HEK293 (cell line): ENCODE data around the gene C22orf42.
"Not testable (repeated sequence)": the region's sequence is repeated elsewhere in the genome, so short reads cannot be mapped to it uniquely, and the experiment has no call there.

ENCODE experiments used
- CTCF ChIA-PET: fragments of 350-600 bp; formaldehyde crosslinking; extraction: SDS; loops from one replicate; lab custom pipeline; 2021; ENCODE audit warnings: antibody characterized with exemption; lab: Yijun Ruan, JAX
- POLR2A ChIA-PET: fragments of 300-600 bp; formaldehyde crosslinking; extraction: SDS; loops from one replicate; lab custom pipeline; 2020; ENCODE audit warnings: antibody characterized with exemption, inconsistent platforms; lab: Yijun Ruan, JAX
- H3K27ac ChIP-seq: fragments of 200-500 bp; sonication (Bioruptor generic); 2 replicates; pipeline ENCODE4 v1.5.1; 2014; ENCODE audit warnings: low read depth, low read length, control low read depth, inconsistent platforms; ENCODE audit errors: extremely low read depth
- H3K36me3 ChIP-seq, 2 experiments: fragments of 200-500 bp in 1 of 2; sonication (Bioruptor generic) in 1 of 2; 1 replicate in 1 of 2; 2 replicates in 1 of 2; pipeline ENCODE4 v1.5.1; 2014 to 2017; ENCODE audit warnings: inconsistent platforms in 2 of 2, low read length in 2 of 2; ENCODE audit not compliant: control insufficient read depth in 2 of 2, insufficient read depth in 1 of 2
- H3K4me1 ChIP-seq: fragments of 200-500 bp; sonication (Bioruptor generic); 2 replicates; pipeline ENCODE4 v1.5.1; 2014; ENCODE audit warnings: mild to moderate bottlenecking, low read length, inconsistent platforms; ENCODE audit not compliant: control insufficient read depth, insufficient read depth
- H3K4me3 ChIP-seq: 2 replicates; pipeline ENCODE4 v1.5.1; 2011; ENCODE audit warnings: low read depth, mild to moderate bottlenecking, control low read depth, low read length, moderate library complexity
- H3K9me3 ChIP-seq: fragments of 200-500 bp; sonication (Bioruptor generic); 2 replicates; pipeline ENCODE4 v1.5.1; 2014; ENCODE audit warnings: low read depth, low read length, inconsistent platforms; ENCODE audit not compliant: control insufficient read depth, insufficient read depth
- KLF7 ChIP-seq: fragments of 450-650 bp; formaldehyde crosslinking; IDR thresholded peaks from 2 replicates; pipeline ENCODE4 v1.5.1; 2016; ENCODE audit warnings: missing biosample characterization, missing genetic modification characterization, borderline replicate concordance
- ZNF10 ChIP-seq: fragments of 450-650 bp; formaldehyde crosslinking; IDR thresholded peaks from 2 replicates; pipeline ENCODE4 v1.5.1; 2017; ENCODE audit warnings: missing biosample characterization, missing genetic modification characterization
- ZNF157 ChIP-seq: fragments of 450-650 bp; formaldehyde crosslinking; IDR thresholded peaks from 2 replicates; pipeline ENCODE4 v1.5.1; 2016; ENCODE audit warnings: missing biosample characterization, missing genetic modification characterization
- ZNF16 ChIP-seq: fragments of 450-650 bp; formaldehyde crosslinking; IDR thresholded peaks from 2 replicates; pipeline ENCODE4 v1.5.1; 2016; ENCODE audit warnings: low read depth, missing biosample characterization, missing genetic modification characterization
- ZNF184 ChIP-seq: fragments of 450-650 bp; IDR thresholded peaks from 2 replicates; pipeline ENCODE4 v1.5.1; 2018; ENCODE audit warnings: missing biosample characterization, mild to moderate bottlenecking, missing genetic modification characterization
- ZNF335 ChIP-seq: fragments of 450-650 bp; formaldehyde crosslinking; conservative IDR thresholded peaks from 2 replicates; pipeline ENCODE4 v1.5.1; 2016; ENCODE audit warnings: missing biosample characterization, missing genetic modification characterization
- ZNF433 ChIP-seq: fragments of 450-650 bp; formaldehyde crosslinking; IDR thresholded peaks from 2 replicates; pipeline ENCODE4 v1.5.1; 2016; ENCODE audit warnings: missing biosample characterization, missing genetic modification characterization, low read depth
- ZNF654 ChIP-seq: fragments of 450-650 bp; formaldehyde crosslinking; IDR thresholded peaks from 2 replicates; pipeline ENCODE4 v1.5.1; 2016; ENCODE audit warnings: low read depth, missing biosample characterization, missing genetic modification characterization
- ZNF704 ChIP-seq: fragments of 450-650 bp; formaldehyde crosslinking; IDR thresholded peaks from 2 replicates; pipeline ENCODE4 v1.5.1; 2016; ENCODE audit warnings: missing biosample characterization, missing genetic modification characterization

The C22orf42 gene

GRCh38 chr22:32142600-32142999, 16.5 kb downstream of the C22orf42 start (continued):
- no peak for TF ChIP-seq ZNF704 (tag by site-specific recombination)

GRCh38 chr22:32140688-32141087, 18.4 kb downstream of the C22orf42 start:
- H3K4me3 ChIP-seq, H3K27ac ChIP-seq, H3K9me3 ChIP-seq, POLR2A ChIA-PET, H3K36me3 ChIP-seq, H3K4me1 ChIP-seq: not testable (repeated sequence)
- TF ChIP-seq ZNF654 (tag by site-specific recombination), result peak; percentile 40
- CTCF ChIA-PET, result interaction anchor here (0.6 to 2.2 kb wide), 10 partner anchors 10 to 535 kb away, joined by 3 to 14 read pairs (median 5); partner anchors contain the start of gene C22orf42

- H3K36me3 ChIP-seq, H3K4me1 ChIP-seq, H3K9me3 ChIP-seq, CTCF ChIA-PET, H3K4me3 ChIP-seq, H3K27ac ChIP-seq, POLR2A ChIA-PET: not testable (repeated sequence)
Measured at GRCh38 chr22:32138576-32138975, 20.5 kb downstream of the C22orf42 start.

- POLR2A ChIA-PET, H3K36me3 ChIP-seq, H3K27ac ChIP-seq, H3K4me3 ChIP-seq, H3K9me3 ChIP-seq, H3K4me1 ChIP-seq, CTCF ChIA-PET: not testable (repeated sequence)
Measured at GRCh38 chr22:32137731-32138324, 21.3 kb downstream of the C22orf42 start.

- H3K4me1 ChIP-seq, H3K9me3 ChIP-seq, H3K27ac ChIP-seq, H3K36me3 ChIP-seq, H3K4me3 ChIP-seq, POLR2A ChIA-PET: not testable (repeated sequence)
- CTCF ChIA-PET, result interaction anchor here (0.6 kb wide), 1 partner anchor 35 kb away, joined by 3 read pairs; no protein-coding TSS in a partner anchor
Measured at GRCh38 chr22:32136881-32137280, 22.2 kb downstream of the C22orf42 start.

GRCh38 chr22:32135958-32136357, 23.1 kb downstream of the C22orf42 start:
- CTCF ChIA-PET, result interaction anchor here (0.6 to 1.6 kb wide), 2 partner anchors 8 to 10 kb away, joined by 3 read pairs; no protein-coding TSS in a partner anchor
- H3K9me3 ChIP-seq, H3K27ac ChIP-seq, H3K4me1 ChIP-seq, H3K4me3 ChIP-seq, POLR2A ChIA-PET, H3K36me3 ChIP-seq: not testable (repeated sequence)
- 0 out of 2 replicates have a peak, but pooled peaks have one; percentile 15 for TF ChIP-seq ZNF335 (tag by site-specific recombination)

- CTCF ChIA-PET, result interaction anchor here (1.3 to 1.6 kb wide), 2 partner anchors 9 to 131 kb away, joined by 3 read pairs; no protein-coding TSS in a partner anchor
- H3K9me3 ChIP-seq, H3K27ac ChIP-seq, H3K4me3 ChIP-seq, H3K36me3 ChIP-seq, POLR2A ChIA-PET, H3K4me1 ChIP-seq: not testable (repeated sequence)
Measured at GRCh38 chr22:32134796-32135195, 24.3 kb downstream of the C22orf42 start.

- Histone ChIP-seq H3K4me3 (no peak overlapping the region), H3K27ac (no peak overlapping the region), H3K36me3 (no peaks in the 10 kb centered on the region), H3K4me1 (no peaks in the 10 kb centered on the region), H3K9me3 (no peaks in the 10 kb centered on the region)
- ChIA-PET CTCF (no interaction called here), POLR2A (no interaction called here)
- TF ChIP-seq ZNF433 (tag by site-specific recombination) (no peak), ZNF157 (tag by site-specific recombination) (no peak), ZNF16 (no peak), ZNF10 (tag by site-specific recombination) (no peak), KLF7 (no peak), ZNF184 (tag by site-specific recombination) (no peak)
Measured at GRCh38 chr22:32132783-32133182, 26.3 kb downstream of the C22orf42 start.
